HL-60/S4 treated with retinoic acid at 250 ng/mL for 4 days and 3 days (cell line): ENCODE data around the gene TMEM45B.
"Not testable (repeated sequence)": the region's sequence is repeated elsewhere in the genome, so short reads cannot be mapped to it uniquely, and the experiment has no call there.

ENCODE experiments used
- in situ Hi-C: fragments of 300-500 bp; cut with MboI; formaldehyde crosslinking; loops from 2 replicates; pipeline ENCODE4 v1.7.0; 2022; ENCODE audit warnings: low sequenced_read_pairs

TMEM45B gene

DNA sequence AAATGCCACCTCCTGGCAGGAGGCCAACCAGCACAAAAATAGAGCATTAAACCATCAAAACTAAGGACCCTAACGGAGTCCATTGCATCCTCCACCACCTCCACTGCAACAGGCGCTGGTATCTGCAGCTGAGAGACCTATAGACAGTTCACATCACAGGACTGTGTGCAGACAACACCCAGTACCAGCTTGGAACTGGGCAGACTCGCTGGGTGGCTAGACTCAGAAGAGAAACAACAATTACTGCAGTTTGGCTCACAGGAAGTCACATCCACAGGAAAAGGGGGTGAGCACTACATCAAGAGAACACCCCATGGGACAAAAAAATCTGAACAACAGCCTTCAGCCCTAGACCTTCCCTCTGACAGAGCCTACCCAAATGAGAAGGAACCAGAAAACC is 11.6 kb upstream of the TMEM45B start:
- in situ Hi-C loops: no loop called here

DNA sequence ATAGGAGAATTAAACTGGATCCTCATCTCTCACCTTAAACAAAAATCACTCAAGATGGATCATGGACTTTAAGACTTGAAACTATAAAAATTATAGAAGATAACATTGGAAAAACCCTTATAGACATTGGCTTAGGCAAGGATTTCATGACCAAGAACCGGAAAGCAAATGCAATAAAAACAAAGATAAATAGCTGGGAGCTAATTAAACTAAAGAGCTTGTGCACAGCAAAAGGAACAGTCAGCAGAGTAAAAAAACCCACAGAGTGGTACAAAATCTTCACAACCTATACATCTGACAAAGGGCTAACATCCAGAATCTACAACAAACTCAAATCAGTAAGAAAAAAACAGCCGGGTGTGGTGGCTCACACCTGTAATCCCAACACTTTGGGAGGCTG is 7.4 kb upstream of the TMEM45B start:
- in situ Hi-C loops: not testable (repeated sequence)

DNA sequence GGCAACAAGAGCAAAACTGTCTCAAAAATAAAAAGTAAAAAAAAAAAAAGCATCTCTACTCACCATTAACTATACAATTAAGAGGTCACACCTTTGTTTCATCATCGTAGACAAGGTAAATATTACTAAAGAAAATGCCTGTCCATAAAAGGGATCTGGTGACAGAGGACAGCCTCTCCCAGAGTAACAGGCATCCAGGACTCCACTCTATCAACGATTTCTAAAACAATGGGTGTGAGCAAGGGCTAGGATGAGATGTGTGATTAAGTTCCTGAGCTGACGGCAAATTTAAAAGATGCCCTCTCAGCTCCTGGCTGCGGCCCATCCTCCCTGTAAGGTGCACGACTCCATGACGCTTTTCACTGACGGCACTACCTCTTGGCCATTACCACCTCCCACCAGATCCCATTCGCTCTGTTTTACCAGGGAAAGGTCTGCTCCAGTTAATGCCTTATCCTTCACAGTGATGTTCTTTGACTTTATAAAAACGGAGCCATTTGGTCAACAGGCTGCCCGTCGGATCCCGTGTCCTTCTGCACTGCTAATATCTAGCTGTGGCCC is 2.3 kb upstream of the TMEM45B start:
- in situ Hi-C loops: no loop called here

DNA sequence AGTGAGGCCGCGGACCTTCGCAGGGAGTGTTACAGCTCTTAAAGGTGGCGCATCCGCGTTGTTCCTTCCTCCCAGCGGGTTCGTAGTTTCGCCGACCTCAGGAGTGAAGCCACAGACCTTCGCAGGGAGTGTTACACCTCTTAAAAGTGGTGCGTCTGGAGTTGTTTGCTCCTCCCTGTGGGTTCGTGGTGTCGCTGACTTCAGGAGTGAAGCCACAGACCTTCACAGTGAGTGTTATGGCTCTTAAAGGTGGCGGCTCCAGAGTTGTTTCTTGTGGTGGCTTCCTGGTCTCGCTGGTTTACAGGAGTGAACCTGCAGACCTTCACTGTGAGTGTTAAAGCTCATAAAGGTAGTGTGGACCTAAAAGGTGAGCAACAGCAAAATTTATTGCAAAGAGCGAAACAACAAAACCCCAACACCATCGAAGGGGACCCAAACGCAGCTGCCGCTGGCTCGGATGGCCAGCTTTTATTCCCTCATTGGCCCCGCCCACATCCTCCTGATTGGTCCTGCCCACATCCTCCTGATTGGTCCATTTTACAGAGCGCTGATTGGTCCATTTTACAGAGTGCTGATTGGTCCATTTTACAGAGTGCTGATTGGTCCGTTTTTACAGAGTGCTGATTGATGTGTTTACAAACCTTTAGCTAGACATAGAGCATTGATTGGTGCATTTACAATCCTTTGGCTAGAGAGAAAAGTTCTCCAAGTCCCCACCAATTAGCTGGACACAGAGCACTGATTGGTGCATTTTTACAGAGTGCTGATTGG is 1.2 kb upstream of the TMEM45B start:
- in situ Hi-C loops: no loop called here

DNA sequence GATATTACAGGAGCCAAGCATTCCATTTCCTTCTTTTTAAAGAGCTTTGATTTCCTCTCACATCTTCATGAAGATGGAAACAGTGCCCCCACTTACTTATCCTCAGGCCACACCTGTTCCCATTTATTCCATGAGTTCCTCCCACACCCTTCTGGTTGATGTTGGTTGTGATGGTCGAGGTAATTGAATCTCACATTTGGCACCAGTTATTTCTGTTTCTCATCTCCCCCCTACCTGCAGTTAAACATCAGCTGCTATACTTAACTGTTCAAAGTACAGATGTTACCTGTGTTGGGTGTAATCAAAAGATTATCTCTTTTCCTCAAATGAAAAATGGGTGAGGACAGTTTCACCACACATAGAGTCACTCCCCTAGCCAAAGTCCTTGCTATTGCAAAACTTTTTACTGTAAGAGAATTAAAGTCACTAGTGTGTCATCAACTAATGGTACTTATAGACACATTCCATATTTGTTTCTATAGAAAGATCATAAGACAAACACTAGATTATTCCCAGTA is 1.9 kb downstream of the TMEM45B start:
- in situ Hi-C loops: no loop called here

DNA sequence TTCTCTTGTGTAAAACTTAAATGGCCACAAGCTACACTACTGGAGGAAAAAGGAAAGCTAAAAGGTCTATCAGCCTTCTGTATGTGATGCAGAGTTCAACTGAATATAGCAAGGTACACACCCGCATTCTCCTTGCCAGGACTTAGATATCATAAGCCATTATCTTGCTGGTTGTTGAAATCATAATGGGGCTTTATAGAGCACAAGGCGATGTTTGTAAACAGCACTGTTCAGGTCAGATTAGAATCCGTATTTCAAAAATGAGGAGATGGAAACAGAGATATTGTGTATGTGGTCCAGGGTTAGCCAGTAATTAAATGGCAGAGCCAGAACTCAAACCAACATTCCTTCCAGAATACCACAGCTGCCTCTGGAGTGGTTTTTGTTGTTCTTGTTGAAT is 2.6 kb downstream of the TMEM45B start:
- in situ Hi-C loops: not testable (repeated sequence)

DNA sequence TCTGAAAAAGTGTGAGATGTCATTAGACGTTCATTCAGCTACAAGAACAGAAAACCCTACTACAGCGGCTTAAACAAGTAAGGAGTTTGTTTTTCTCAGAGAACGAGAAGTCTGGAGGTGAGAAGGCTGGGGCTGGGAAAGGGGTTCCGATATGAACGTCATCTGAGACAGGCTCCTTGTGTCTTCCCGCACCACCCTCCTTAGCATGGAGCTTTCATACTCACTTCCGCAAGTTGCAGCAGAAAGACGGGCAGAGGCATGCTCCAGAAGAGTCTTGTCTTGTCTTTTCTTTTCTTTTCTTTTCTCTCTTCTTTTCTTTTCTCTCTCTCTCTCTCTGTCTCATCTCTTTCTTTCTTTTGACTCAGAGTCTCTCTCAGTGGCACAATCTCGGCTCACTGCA is 3.6 kb downstream of the TMEM45B start:
- in situ Hi-C loops: no loop called here

DNA sequence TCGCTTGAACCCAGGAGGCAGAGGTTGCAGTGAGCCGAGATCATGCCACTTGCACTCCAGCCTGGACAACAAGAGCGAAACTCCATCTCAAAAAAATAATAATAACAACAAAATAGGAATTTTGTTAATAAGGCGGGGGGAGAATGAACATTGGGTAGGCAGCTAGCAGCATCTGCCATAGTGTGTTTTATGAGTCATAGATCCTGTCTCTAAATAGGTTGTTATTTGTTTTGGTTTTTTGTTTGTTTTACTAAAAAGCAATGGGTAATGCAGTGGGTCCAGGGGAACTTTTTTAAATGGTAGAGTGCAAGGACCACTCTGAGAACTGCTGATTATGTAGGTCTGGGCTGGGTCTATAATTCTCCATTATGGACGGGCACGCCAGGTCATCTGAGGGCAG is 4.6 kb downstream of the TMEM45B start:
- in situ Hi-C loops: not testable (repeated sequence)

DNA sequence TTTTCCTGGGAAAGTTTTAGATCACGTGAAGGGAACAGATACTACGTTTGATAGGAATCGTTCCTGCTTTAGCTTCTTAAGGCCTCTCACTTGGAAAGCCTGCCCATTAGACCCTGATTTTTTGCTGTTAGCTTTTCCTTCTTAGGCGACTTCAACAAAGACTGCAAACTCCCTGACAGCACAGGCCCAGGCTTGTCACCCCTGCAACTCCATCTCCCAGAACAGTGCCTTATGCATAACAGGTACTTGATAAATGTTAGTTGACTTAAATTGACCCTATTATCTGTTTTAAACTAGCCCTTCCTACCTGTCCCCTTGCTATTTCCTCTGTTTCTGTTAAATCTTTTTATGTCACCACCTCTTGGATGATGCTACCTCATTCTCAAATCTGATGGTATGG is 7.6 kb downstream of the TMEM45B start:
- in situ Hi-C loops: not testable (repeated sequence)

DNA sequence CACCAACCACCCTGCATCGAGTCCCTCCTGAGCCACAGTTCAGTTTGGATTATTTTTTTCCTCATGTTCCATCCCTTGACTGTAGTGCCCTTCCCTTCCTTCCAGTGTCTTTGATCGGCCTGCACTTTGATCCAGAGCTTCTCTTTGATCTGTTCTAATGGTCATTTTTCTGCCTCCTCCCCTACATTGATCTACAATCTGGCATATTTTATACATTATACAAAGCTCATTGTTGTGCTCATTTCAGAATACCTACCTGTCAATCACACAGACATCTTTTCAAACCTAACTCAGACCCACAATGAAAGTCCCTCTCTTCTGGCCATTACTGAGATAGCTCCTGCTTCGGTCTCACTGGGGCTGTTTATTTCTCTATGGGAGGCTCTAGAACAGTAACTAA is 8.2 kb downstream of the TMEM45B start:
- in situ Hi-C loops: not testable (repeated sequence)

DNA sequence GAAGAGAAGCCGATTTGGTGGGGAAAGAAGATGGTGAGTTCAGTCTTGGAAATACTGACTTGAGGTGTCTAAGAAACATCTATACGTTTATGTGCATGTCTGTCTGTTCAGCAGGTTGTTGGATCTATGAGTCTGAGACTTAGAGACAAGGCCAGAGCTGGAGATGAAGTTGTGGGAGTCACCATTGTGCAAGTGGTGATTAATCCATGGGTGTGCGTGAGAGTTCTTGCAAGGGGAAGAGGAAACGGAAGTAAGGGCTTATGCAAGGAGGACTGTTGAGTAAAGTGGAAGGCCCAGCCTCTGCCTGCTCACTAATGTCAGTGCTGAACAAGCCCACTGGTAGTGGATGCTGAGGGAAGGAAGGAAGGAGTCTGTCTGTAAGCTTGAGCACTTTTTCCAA is 9.7 kb downstream of the TMEM45B start:
- in situ Hi-C loops: no loop called here

DNA sequence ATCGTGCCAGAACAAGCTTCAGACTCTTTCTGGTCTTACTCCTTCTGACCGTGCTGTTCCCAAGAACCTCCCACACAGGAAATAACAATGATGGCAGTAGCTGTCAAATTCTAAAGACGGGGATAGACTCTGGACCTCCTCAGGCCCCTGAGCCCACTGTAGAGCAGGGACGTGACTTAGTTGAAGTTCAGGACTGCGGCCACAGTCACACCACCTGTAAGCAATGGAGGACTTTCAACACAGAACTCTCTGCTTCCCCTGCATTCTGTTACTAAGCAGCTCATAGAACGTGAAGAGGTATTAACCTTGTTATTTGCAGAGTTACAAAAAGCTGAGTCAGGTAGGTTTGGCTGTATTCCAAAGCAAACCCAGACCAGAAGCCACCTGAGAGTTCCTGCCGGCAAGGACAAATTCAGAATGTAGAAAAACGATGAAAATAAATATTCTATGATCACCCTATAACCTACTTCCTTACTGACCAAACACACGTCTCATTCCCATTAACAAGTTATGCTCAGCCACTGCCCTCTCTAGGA is 12.7 kb downstream of the TMEM45B start:
- in situ Hi-C loops: no loop called here

DNA sequence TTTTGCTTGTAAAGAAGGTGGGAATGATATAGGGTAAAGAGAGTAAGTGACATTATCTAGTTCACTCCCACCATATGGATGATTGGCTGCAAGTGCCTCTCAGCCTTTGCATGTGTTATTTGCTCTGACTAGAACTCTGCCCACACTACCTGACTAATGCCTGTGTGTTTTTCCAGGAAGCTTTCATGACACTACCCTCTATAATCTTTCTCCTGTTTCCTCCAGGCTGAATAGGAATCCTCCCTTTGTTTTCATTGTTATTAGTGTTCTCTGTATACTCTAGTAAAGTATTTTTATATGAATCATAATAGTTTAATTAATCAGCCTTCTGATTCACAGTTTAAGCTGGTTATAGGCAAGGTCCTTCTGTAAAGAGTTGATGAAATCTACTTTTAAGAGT is 13.8 kb downstream of the TMEM45B start:
- in situ Hi-C loops: not testable (repeated sequence)

DNA sequence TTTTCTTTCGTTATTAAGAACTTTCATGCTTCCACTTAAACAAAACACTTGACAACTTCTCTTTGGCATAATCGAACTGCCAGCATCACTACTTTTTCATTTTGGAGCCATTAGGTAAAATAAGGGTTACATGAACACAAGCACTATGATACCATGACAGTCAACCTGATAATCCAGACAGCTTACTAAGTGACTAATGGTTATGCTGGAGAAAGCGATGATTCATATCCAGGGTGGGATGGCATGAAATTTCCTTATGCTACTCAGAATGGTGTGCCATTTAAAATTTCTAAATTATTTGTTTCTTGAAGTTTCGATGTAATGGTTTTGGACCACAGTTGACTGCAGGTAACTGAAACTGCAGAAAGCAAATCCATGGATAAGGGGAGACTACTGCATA is 15.6 kb downstream of the TMEM45B start:
- in situ Hi-C loops: not testable (repeated sequence)

DNA sequence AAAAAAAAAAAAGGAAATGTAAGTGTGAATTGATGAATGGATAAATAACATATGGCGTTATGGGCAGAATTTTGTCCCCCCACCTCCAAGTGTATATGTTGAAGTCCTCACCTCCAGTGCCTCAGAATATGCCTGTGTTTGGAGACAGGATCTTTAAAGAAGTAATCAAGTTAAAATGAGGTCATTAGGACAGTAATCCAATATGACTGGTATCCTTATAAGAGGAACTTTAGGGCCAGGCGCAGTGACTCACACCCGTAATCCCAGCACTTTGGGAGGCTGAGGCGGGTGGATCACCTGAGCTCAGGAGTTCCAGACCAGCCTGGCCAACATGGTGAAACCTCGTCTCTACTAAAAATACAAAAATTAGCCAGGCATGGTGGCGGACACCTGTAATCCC is 17.6 kb downstream of the TMEM45B start:
- in situ Hi-C loops: not testable (repeated sequence)

DNA sequence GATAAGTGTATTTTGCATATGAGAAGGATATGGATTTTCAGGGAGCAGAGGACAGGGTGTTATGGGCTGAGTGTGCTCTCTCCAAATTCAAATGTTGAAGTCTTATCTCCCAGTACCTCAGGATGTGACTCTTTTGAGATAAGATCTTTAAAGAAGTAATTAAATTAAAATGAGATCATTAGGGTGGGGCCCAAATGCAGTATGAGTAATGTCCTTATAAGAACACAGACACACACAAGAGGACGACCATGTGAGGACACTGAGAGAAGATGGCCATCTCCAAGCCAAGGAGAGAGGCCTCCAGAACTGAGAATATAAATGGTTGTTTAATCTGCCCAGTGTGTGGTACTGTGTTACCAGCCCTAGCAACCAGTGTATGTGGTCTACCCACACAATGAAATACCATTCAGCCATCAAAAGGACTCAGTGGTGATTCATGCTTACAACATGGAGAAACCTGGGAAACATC is 20.8 kb downstream of the TMEM45B start:
- in situ Hi-C loops: not testable (repeated sequence)

DNA sequence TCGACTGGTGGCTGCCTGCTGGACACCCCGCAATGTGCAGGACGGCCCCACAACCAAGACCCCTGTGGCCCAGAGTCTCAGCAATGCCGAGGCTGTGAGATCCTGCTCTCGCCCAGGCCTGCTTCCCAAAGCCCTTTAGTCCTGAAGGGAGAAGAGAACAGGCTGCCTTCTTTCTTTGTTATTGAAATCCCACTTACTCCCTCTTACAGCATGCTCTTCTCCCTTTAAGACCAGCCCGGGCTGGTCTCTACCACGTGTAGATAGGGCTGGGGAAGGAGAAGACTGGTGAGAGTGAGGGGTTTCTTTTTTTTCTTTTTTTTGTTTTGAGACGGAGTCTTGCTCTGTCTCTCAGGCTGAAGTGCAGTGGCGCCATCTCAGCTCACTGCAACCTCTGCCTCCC is 21.3 kb downstream of the TMEM45B start:
- in situ Hi-C loops: no loop called here

DNA sequence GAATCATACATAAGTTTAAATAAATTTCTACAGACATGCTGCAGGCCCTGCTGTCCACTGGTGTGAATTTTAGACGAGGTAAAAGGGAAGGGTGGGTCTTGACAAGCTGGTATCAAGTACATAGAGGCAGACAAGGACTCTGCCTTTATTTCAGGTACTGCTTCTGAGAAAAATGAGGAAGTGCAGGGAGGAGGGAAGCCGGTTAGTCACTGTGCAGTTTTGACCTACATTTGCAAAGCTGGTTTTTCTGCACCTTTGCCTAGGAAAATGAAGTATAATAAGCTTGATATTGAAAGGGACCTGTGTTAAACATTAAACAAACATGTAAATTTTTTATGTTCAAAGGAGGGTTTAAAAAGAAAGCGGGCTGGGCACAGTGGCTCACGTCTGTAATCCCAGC is 24.6 kb downstream of the TMEM45B start:
- in situ Hi-C loops: no loop called here

DNA sequence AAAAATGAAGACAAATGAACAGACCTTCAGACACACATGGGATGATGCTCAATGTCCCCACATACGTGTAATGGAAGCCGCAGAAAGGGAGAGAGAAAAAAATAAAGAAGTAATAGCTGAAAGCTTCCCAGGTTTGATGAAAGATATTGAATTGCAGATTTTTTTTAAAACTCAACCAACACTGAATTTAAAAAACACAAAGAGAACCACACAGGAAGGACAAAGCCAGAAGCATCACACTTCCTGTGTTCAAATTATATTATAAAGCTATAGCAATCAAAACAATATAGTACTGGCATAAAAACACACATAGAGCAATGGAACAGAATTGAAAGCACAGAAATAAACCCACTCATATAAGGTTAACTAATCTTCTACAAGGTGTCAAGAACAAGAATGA is 26.5 kb downstream of the TMEM45B start:
- in situ Hi-C loops: no loop called here

DNA sequence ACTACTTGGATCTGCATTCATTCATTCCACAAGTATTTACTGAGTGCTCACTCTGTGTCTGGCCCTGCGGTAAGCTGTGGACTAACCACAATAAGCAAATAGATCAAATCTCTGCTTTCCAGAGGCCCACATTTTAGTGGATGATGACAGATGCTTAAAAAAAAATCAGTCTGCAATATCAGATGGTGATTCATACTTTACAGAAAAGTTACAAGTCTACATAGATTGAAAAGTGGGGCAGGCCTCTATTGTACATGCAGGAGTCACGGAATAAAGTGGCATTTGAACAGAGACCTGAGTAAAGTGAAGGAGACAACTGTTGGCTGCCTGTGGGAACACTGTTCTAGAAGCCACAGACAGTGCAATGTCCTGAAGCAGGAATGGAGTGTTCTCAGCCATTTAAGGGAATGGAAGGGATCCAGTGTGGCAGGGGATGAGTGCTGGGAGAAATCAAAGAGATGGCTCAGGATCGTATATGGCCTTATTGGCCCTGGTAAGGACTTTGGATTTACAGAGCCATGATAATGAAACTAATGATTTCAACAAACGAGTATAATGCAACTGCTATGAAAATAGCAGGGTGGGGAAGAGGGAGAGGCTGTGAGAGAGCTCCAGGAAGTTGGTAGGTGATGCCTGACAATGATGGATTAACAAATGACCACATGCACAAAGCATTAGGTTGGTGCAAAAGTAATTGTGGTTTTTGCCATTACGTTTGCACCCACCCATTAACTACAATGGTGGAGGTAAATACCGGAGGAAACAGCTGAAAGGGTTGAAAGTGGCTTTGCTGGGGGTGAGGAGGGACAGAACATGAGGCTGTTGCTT is 31.1 kb downstream of the TMEM45B start:
- in situ Hi-C loops: no loop called here

DNA sequence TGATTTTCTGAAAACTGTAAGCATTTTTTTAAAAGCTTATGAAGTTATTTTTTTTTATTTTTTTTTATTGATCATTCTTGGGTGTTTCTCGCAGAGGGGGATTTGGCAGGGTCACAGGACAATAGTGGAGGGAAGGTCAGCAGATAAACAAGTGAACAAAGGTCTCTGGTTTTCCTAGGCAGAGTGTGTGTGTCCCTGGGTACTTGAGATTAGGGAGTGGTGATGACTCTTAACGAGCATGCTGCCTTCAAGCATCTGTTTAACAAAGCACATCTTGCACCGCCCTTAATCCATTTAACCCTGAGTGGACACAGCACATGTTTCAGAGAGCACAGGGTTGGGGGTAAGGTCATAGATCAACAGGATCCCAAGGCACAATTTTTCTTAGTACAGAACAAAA is 31.7 kb downstream of the TMEM45B start:
- in situ Hi-C loops: not testable (repeated sequence)
